Kidney (tissue), 14 donors: ENCODE results near the gene NOTUM. TPM values are rescaled to one million over a fixed set of nuclear protein-coding genes. Genes with fewer than 3 reads are reported as not detected.

Experiments used
- DNase-seq, 5 donors: peaks; one replicate each; pipeline ENCODE4 v3.0.0-alpha.2; 2013 to 2020
- FAIRE-seq: peaks from 2 replicates; lab custom pipeline; 2012; peaks lifted over from hg19 to GRCh38; lab: Jason Lieb, UNC
- H3K27ac ChIP-seq, 2 donors: one replicate each; pipeline ENCODE4 v1.7.0; 2013; ENCODE audit warnings: low read depth in 2 of 2, low read length in 2 of 2, inconsistent platforms in 1 of 2
- H3K27me3 ChIP-seq: one replicate; pipeline ENCODE4 v1.7.1; 2013; ENCODE audit warnings: low read length, inconsistent platforms; ENCODE audit not compliant: control insufficient read depth, insufficient read depth
- H3K36me3 ChIP-seq, 3 donors: one replicate each; pipeline versions ENCODE4 v1.7.0 to v1.7.1; 2013; ENCODE audit warnings: low read length in 3 of 3, control low read depth in 1 of 3, inconsistent platforms in 1 of 3; ENCODE audit not compliant: insufficient read depth in 3 of 3, control insufficient read depth in 2 of 3
- H3K4me1 ChIP-seq, 3 donors: one replicate each; pipeline versions ENCODE4 v1.7.0 to v1.7.1; 2013; ENCODE audit warnings: low read length in 3 of 3, inconsistent platforms in 1 of 3, low read depth in 1 of 3; ENCODE audit not compliant: control insufficient read depth in 2 of 3, insufficient read depth in 2 of 3
- H3K4me3 ChIP-seq, 3 donors: one replicate each; pipeline versions ENCODE4 v1.7.0 to v1.8.1; 2013; ENCODE audit warnings: low read length in 3 of 3, control low read depth in 1 of 3, inconsistent platforms in 1 of 3
- H3K9ac ChIP-seq, 3 donors: one replicate each; pipeline versions ENCODE4 v1.7.0 to v1.7.1; 2013; ENCODE audit warnings: low read length in 3 of 3, control low read depth in 1 of 3, inconsistent platforms in 1 of 3
- H3K9me3 ChIP-seq, 3 donors: one replicate each; pipeline versions ENCODE4 v1.7.0 to v1.7.1; 2013; ENCODE audit warnings: low read length in 3 of 3, control low read depth in 1 of 3, inconsistent platforms in 1 of 3; ENCODE audit not compliant: control insufficient read depth in 2 of 3, insufficient read depth in 1 of 3
- intact Hi-C: fragments of 100-400 bp; cut with DNase I; formaldehyde crosslinking; loops from one replicate; pipeline ENCODE4 v1.11.1; 2022
- polyA plus RNA-seq: library from polyadenylated mRNA; stranded (reverse); fragments of 350-450 nt; fragmentation: Illumina TruSeq; extraction: RNeasy Lipid Tissue Mini Kit (QIAGEN cat#74804); gene quantifications from one replicate; pipeline ENCODE4 v1.2.3, GENCODE V29; 2014; ENCODE audit warnings: low read depth, low replicate concordance; ENCODE audit not compliant: insufficient read depth
- total RNA-seq: library from RNA; stranded (reverse); fragmentation: NEBNext Ultra II Directional; extraction: Animal tissue kit (Norgen Biotek cat#: 25700); gene quantifications from one replicate; pipeline ENCODE4 v1.2.1, GENCODE V29; 2021
- TF ChIP-seq, protein P1 (sequence below): IDR thresholded peaks from 3 replicates; pipeline ENCODE4 v1.5.1; 2012; ENCODE audit warnings: mild to moderate bottlenecking, moderate library complexity, borderline replicate concordance; ENCODE audit not compliant: insufficient read depth; ENCODE audit errors: extremely low read depth
- donor health status: control.
- donor health status: control.
- donor health status: control.
- donor health status: control.
- donor health status: control.
- donor health status: DM: yes; HTN: yes; CAD: no.
- donor health status: Normal renal cell carcinoma (clear cell type).

The NOTUM gene
- total and polyA plus RNA-seq, 2 donors from 2014 or later, result not detected

GRCh38 chr17:81948635-81949378 lies 12.2 kb downstream of the NOTUM start:
- TF ChIP-seq, protein P1, sequence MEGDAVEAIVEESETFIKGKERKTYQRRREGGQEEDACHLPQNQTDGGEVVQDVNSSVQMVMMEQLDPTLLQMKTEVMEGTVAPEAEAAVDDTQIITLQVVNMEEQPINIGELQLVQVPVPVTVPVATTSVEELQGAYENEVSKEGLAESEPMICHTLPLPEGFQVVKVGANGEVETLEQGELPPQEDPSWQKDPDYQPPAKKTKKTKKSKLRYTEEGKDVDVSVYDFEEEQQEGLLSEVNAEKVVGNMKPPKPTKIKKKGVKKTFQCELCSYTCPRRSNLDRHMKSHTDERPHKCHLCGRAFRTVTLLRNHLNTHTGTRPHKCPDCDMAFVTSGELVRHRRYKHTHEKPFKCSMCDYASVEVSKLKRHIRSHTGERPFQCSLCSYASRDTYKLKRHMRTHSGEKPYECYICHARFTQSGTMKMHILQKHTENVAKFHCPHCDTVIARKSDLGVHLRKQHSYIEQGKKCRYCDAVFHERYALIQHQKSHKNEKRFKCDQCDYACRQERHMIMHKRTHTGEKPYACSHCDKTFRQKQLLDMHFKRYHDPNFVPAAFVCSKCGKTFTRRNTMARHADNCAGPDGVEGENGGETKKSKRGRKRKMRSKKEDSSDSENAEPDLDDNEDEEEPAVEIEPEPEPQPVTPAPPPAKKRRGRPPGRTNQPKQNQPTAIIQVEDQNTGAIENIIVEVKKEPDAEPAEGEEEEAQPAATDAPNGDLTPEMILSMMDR, result no peak
- Histone ChIP-seq H3K36me3 (no peaks in the 10 kb centered on the region), H3K4me1 (no peaks in the 10 kb centered on the region), H3K4me3 (no peak overlapping the region), H3K27me3 (no peaks in the 10 kb centered on the region), H3K9ac (no peak overlapping the region), H3K27ac (no peak overlapping the region), H3K9me3 (no peaks in the 10 kb centered on the region)
- intact Hi-C loops, result no loop called here
- FAIRE-seq, result no peak
- no peak for DNase-seq

GRCh38 chr17:81947189-81947588 lies 13.8 kb downstream of the NOTUM start, which contains the start of gene MYADML2:
TSS of gene MYADML2 (minus strand) at chr17:81947233. CDS start at chr17:81941741, 5,492 bp downstream.
- no peaks in the 10 kb centered on the region for H3K36me3 ChIP-seq
- intact Hi-C loops, result no loop called here
- FAIRE-seq (no peak), DNase-seq (no peak)
- H3K9ac ChIP-seq, result no peak within 1 kb of the TSS
- no peaks in the 10 kb centered on the region for H3K9me3 ChIP-seq
- H3K4me3 ChIP-seq, result no peak within 1 kb of the TSS
- H3K27me3 ChIP-seq, result no peaks in the 10 kb centered on the region
- TF ChIP-seq, protein P1, result no peak
- H3K27ac ChIP-seq, result no peak within 1 kb of the TSS
- no peaks in the 10 kb centered on the region for H3K4me1 ChIP-seq

- DNase-seq (no peak), FAIRE-seq (no peak)
- intact Hi-C loops, result no loop called here
- Histone ChIP-seq H3K27me3 (no peaks in the 10 kb centered on the region), H3K27ac (no peak overlapping the region), H3K4me3 (no peak overlapping the region), H3K9me3 (no peaks in the 10 kb centered on the region), H3K9ac (no peak overlapping the region), H3K36me3 (no peaks in the 10 kb centered on the region), H3K4me1 (no peaks in the 10 kb centered on the region)
- TF ChIP-seq, protein P1, result no peak
Observed at GRCh38 chr17:81944858-81945257, 16.1 kb downstream of the NOTUM start.

- FAIRE-seq (no peak), DNase-seq (peak in 1 of 5 donors; percentile 38)
- H3K9me3 ChIP-seq, result no peaks in the 10 kb centered on the region
- H3K27me3 ChIP-seq, result no peaks in the 10 kb centered on the region
- no peak overlapping the region for H3K9ac ChIP-seq
- no peak overlapping the region for H3K27ac ChIP-seq
- no peak overlapping the region for H3K4me3 ChIP-seq
- TF ChIP-seq, protein P1, result no peak
- no peaks in the 10 kb centered on the region for H3K36me3 ChIP-seq
- intact Hi-C loops, result no loop called here
- no peaks in the 10 kb centered on the region for H3K4me1 ChIP-seq
Observed at GRCh38 chr17:81942167-81942553, 18.8 kb downstream of the NOTUM start.
